GM12892 (cell line): ENCODE data around the gene CPXM2.

Experiments used
- POLR2A ChIP-seq: IDR thresholded peaks from 2 replicates; pipeline ENCODE4 v1.6.1; 2011; ENCODE audit warnings: low read depth, low read length, control low read depth
- POLR2AphosphoS5 ChIP-seq: IDR thresholded peaks from 2 replicates; pipeline ENCODE4 v1.6.1; 2011; ENCODE audit warnings: low read depth, low read length, control low read depth

- TF ChIP-seq POLR2A: no peak
- no peak for TF ChIP-seq POLR2AphosphoS5
These were observed 31.4 kb downstream of the CPXM2 start for GRCh38 chr10:123860209-123860608.
